Neural cell (in vitro differentiated cells): ENCODE results near the gene TTYH1.

Source experiments
- CTCF ChIP-seq: fragments of 450-650 bp; IDR thresholded peaks from 2 replicates; pipeline ENCODE4 v1.5.1; 2014; ENCODE audit warnings: antibody characterized with exemption, mild to moderate bottlenecking, moderate library complexity; ENCODE audit not compliant: poor library complexity, severe bottlenecking
- EP300 ChIP-seq: fragments of 450-650 bp; conservative IDR thresholded peaks from 2 replicates; pipeline ENCODE4 v1.6.1; 2014; ENCODE audit warnings: antibody characterized with exemption, mild to moderate bottlenecking, moderate library complexity; ENCODE audit not compliant: poor library complexity, severe bottlenecking
- EZH2 ChIP-seq: fragments of 200-600, 300-800 bp; shearing (Covaris generic), sonication (generic); IDR thresholded peaks from 2 replicates; pipeline ENCODE4 v1.6.1; 2014; ENCODE audit warnings: antibody characterized with exemption, low read length, borderline replicate concordance, mild to moderate bottlenecking; ENCODE audit not compliant: insufficient read depth, poor library complexity, severe bottlenecking
- POLR2AphosphoS5 ChIP-seq: IDR thresholded peaks from 2 replicates; pipeline ENCODE4 v1.6.1; 2012
- RAD21 ChIP-seq: fragments of 450-650 bp; conservative IDR thresholded peaks from 2 replicates; pipeline ENCODE4 v1.6.1; 2014; ENCODE audit warnings: antibody characterized with exemption, mild to moderate bottlenecking, moderate library complexity
- TAF1 ChIP-seq: IDR thresholded peaks from 2 replicates; pipeline ENCODE4 v1.6.1; 2012; ENCODE audit warnings: low read depth

- TF ChIP-seq CTCF (no peak), EZH2 (no peak), POLR2AphosphoS5 (no peak), TAF1 (no peak), RAD21 (no peak), EP300 (no peak)
Observed at GRCh38 chr19:54436031-54436523, 20.8 kb downstream of the TTYH1 start.
